ENCODE data around the gene NT5C1A.

DNA sequence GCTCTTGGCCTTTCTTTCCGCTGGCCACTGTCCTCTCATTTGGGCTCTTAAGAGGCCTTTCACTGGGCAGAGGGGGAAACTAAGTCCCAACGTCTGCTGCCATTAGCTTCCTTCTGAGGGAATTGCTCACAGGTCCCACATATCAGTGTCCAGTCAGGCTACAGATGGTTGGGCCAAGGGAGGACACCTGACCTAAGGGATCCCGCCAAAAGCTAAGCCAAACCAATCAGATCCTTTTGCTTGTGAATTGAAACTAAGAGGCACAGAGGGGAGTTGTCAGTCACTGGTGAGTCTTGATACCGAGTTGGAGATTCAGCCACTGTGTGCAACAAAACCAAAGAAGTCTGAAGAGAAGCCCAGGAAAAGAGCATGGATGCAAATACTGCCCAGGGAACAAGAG lies 5.7 kb upstream of the NT5C1A start:
- TF ChIP-seq, protein P1, sequence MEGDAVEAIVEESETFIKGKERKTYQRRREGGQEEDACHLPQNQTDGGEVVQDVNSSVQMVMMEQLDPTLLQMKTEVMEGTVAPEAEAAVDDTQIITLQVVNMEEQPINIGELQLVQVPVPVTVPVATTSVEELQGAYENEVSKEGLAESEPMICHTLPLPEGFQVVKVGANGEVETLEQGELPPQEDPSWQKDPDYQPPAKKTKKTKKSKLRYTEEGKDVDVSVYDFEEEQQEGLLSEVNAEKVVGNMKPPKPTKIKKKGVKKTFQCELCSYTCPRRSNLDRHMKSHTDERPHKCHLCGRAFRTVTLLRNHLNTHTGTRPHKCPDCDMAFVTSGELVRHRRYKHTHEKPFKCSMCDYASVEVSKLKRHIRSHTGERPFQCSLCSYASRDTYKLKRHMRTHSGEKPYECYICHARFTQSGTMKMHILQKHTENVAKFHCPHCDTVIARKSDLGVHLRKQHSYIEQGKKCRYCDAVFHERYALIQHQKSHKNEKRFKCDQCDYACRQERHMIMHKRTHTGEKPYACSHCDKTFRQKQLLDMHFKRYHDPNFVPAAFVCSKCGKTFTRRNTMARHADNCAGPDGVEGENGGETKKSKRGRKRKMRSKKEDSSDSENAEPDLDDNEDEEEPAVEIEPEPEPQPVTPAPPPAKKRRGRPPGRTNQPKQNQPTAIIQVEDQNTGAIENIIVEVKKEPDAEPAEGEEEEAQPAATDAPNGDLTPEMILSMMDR (IDR thresholded peaks at IDR 0.05; ENCODE audit: poor library complexity) = no peak
- TF ChIP-seq EZH2 (IDR thresholded peaks at IDR 0.05; ENCODE audit: borderline replicate concordance) (no peak), EZH2phosphoT487 (IDR thresholded peaks at IDR 0.05; ENCODE audit: low read depth, severe bottlenecking, unreplicated experiment) (no peak)

All from hepatocyte (in vitro differentiated cells).